Neural progenitor cell (in vitro differentiated cells): ENCODE data around the gene DNAH9. TPM values are rescaled to one million over a fixed set of nuclear protein-coding genes. Genes with fewer than 3 reads are reported as not detected.

ENCODE experiments used
- DNase-seq: peaks from one replicate; pipeline ENCODE4 v3.0.0-alpha.2; 2016; ENCODE audit warnings: low spot score
- H2AFZ ChIP-seq: fragments of 200-600 bp; sonication (generic); replicated peaks from 2 replicates; pipeline ENCODE4 v1.6.1; 2016; ENCODE audit warnings: antibody characterized with exemption
- H3F3A ChIP-seq: fragments of 200-600 bp; sonication (generic); 2 replicates; pipeline ENCODE4 v1.6.1; 2016; ENCODE audit warnings: antibody characterized with exemption, low read depth
- H3K27ac ChIP-seq: fragments of 200-600 bp; sonication (generic); 2 replicates; pipeline ENCODE4 v1.5.1; 2016; ENCODE audit warnings: mild to moderate bottlenecking
- H3K27me3 ChIP-seq: fragments of 200-600 bp; sonication (generic); 2 replicates; pipeline ENCODE4 v1.6.1; 2016; ENCODE audit warnings: mild to moderate bottlenecking, moderate library complexity
- H3K36me3 ChIP-seq: fragments of 200-600 bp; sonication (generic); 2 replicates; pipeline ENCODE4 v1.5.1; 2016
- H3K4me1 ChIP-seq: fragments of 200-600 bp; sonication (generic); 2 replicates; pipeline ENCODE4 v1.6.1; 2016; ENCODE audit warnings: mixed run types
- H3K4me2 ChIP-seq: fragments of 200-600 bp; sonication (generic); 2 replicates; pipeline ENCODE4 v1.6.1; 2016
- H3K4me3 ChIP-seq: fragments of 200-600 bp; sonication (generic); 2 replicates; pipeline ENCODE4 v1.5.1; 2016
- H3K79me2 ChIP-seq: fragments of 200-600 bp; sonication (generic); 2 replicates; pipeline ENCODE4 v1.6.1; 2016; ENCODE audit warnings: low read depth
- H3K9ac ChIP-seq: fragments of 200-600 bp; sonication (generic); 2 replicates; pipeline ENCODE4 v1.6.1; 2016
- H3K9me3 ChIP-seq: fragments of 200-600 bp; sonication (generic); 2 replicates; pipeline ENCODE4 v1.5.1; 2016; ENCODE audit warnings: low read depth
- H4K20me1 ChIP-seq: fragments of 200-600 bp; sonication (generic); 2 replicates; pipeline ENCODE4 v1.6.1; 2016; ENCODE audit warnings: low read depth
- H3K27ac Mint-ChIP-seq: 3 replicates; pipeline ENCODE4 v1.8.0; 2021; ENCODE audit warnings: mixed read lengths
- H3K27me3 Mint-ChIP-seq: 2 replicates; pipeline ENCODE4 v1.8.0; 2022; ENCODE audit warnings: low read depth, mild to moderate bottlenecking, inconsistent platforms, moderate library complexity, mixed read lengths; ENCODE audit not compliant: insufficient read depth
- H3K36me3 Mint-ChIP-seq: 3 replicates; pipeline ENCODE4 v1.8.0; 2021; ENCODE audit warnings: mixed read lengths
- H3K4me1 Mint-ChIP-seq: 3 replicates; pipeline ENCODE4 v1.8.0; 2021; ENCODE audit warnings: mixed read lengths
- H3K4me3 Mint-ChIP-seq: 3 replicates; pipeline ENCODE4 v1.8.0; 2021; ENCODE audit warnings: mild to moderate bottlenecking, moderate library complexity, mixed read lengths
- H3K9me3 Mint-ChIP-seq: 3 replicates; pipeline ENCODE4 v1.8.0; 2020; ENCODE audit warnings: mixed read lengths
- EZH2 ChIP-seq: fragments of 200-600 bp; sonication (generic); IDR thresholded peaks from 2 replicates; pipeline ENCODE4 v1.6.1; 2017; ENCODE audit warnings: antibody characterized with exemption, mild to moderate bottlenecking, moderate library complexity
- EZH2phosphoT487 ChIP-seq: fragments of 200-600 bp; sonication (generic); IDR thresholded peaks from 2 replicates; pipeline ENCODE4 v1.6.1; 2017; ENCODE audit warnings: antibody characterized with exemption
- total RNA-seq: library from RNA; depleted of rRNA; stranded (reverse); fragments of >200 nt; gene quantifications from 2 replicates; pipeline ENCODE4 v1.2.3, GENCODE V29; 2015; ENCODE audit warnings: low replicate concordance
- TF ChIP-seq, protein P1 (sequence below): fragments of 200-600 bp; sonication (generic); IDR thresholded peaks from 2 replicates; pipeline ENCODE4 v1.5.1; 2017; ENCODE audit warnings: antibody characterized with exemption, mild to moderate bottlenecking

Gene DNAH9
- total RNA-seq, 1 donor from 2014 or later, result 1.3 TPM

DNA sequence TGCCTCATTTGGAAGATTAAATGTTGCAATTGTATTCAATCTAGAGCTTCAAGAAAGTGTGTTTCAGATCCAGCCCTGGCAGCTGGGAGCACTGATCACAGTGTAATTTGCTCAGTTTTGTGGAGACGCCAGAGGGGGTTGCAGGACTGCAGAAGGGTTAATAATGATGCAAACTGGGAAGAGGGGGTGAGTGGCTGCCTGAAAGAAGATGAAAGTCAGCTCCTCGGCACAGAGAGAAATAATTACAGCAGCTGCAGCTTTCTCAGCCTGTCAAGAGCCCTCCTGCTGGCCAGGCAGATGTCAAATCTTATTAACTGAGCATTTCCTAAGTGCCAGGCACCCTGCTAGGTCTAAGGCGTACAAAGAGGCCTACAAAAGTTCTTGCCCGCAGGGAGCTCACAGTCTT lies 301.3 kb downstream of the DNAH9 start:
- H3K4me1 Mint-ChIP-seq, result peaks cover 10% of the 10 kb centered on the region
- no peaks in the 10 kb centered on the region for H3K36me3 Mint-ChIP-seq
- no peaks in the 10 kb centered on the region for H3K36me3 ChIP-seq
- H3K27me3 ChIP-seq, result no peaks in the 10 kb centered on the region
- H3F3A ChIP-seq, result peaks cover 35% of the 10 kb centered on the region
- TF ChIP-seq EZH2phosphoT487, result no peak
- TF ChIP-seq, protein P1, sequence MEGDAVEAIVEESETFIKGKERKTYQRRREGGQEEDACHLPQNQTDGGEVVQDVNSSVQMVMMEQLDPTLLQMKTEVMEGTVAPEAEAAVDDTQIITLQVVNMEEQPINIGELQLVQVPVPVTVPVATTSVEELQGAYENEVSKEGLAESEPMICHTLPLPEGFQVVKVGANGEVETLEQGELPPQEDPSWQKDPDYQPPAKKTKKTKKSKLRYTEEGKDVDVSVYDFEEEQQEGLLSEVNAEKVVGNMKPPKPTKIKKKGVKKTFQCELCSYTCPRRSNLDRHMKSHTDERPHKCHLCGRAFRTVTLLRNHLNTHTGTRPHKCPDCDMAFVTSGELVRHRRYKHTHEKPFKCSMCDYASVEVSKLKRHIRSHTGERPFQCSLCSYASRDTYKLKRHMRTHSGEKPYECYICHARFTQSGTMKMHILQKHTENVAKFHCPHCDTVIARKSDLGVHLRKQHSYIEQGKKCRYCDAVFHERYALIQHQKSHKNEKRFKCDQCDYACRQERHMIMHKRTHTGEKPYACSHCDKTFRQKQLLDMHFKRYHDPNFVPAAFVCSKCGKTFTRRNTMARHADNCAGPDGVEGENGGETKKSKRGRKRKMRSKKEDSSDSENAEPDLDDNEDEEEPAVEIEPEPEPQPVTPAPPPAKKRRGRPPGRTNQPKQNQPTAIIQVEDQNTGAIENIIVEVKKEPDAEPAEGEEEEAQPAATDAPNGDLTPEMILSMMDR, result peak; percentile 49
- peak; percentile 72 for DNase-seq
- H4K20me1 ChIP-seq, result no peaks in the 10 kb centered on the region
- no peaks in the 10 kb centered on the region for H3K79me2 ChIP-seq
- peaks cover 10% of the 10 kb centered on the region for H3K9me3 Mint-ChIP-seq
- H3K4me2 ChIP-seq, result peak overlapping the region; percentile 62
- H3K27ac ChIP-seq, result peak overlapping the region; percentile 89
- no peaks in the 10 kb centered on the region for H3K27me3 Mint-ChIP-seq
- H3K27ac Mint-ChIP-seq, result no peak overlapping the region
- peaks cover 14% of the 10 kb centered on the region for H3K4me1 ChIP-seq
- no peak overlapping the region for H3K9ac ChIP-seq
- H2AFZ ChIP-seq, result peak overlapping the region; percentile 48
- no peak overlapping the region for H3K4me3 Mint-ChIP-seq
- no peaks in the 10 kb centered on the region for H3K9me3 ChIP-seq
- no peak overlapping the region for H3K4me3 ChIP-seq

DNA sequence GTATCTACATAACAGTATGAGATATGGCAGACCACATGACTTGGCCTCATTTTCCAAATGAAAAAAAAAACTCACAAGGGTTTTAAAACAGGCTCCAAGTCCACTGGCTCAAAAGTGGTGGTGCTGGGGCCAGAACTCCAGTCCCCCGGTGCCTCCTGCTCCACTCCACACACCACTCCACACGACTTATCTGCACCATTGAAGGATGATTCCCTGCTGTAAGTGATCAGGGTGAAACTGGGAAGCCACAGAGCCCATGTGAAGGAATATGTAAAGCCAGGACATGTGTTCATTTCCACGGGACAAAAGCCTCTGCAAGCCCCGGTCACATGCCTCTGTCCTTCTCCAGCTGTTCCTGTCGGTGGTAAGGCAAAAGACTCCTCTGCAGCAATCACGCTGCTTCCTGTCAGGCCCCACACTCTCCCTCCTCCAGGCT lies 301.8 kb downstream of the DNAH9 start:
- Histone ChIP-seq H3K9me3 (no peaks in the 10 kb centered on the region), H3F3A (peaks cover 35% of the 10 kb centered on the region), H3K4me1 (peaks cover 14% of the 10 kb centered on the region), H3K4me3 (no peak overlapping the region), H3K9ac (no peak overlapping the region), H3K79me2 (no peaks in the 10 kb centered on the region), H3K4me2 (no peak overlapping the region), H2AFZ (no peak overlapping the region), H3K36me3 (no peaks in the 10 kb centered on the region), H4K20me1 (no peaks in the 10 kb centered on the region), H3K27ac (peak overlapping the region; percentile 46), H3K27me3 (no peaks in the 10 kb centered on the region)
- H3K9me3 Mint-ChIP-seq, result peaks cover 10% of the 10 kb centered on the region
- no peaks in the 10 kb centered on the region for H3K27me3 Mint-ChIP-seq
- peaks cover 10% of the 10 kb centered on the region for H3K4me1 Mint-ChIP-seq
- H3K36me3 Mint-ChIP-seq, result no peaks in the 10 kb centered on the region
- TF ChIP-seq, protein P1, result no peak
- no peak for TF ChIP-seq EZH2phosphoT487
- no peak for TF ChIP-seq EZH2
- H3K4me3 Mint-ChIP-seq, result no peak overlapping the region
- peak overlapping the region; percentile 22 for H3K27ac Mint-ChIP-seq
- no peak for DNase-seq

DNA sequence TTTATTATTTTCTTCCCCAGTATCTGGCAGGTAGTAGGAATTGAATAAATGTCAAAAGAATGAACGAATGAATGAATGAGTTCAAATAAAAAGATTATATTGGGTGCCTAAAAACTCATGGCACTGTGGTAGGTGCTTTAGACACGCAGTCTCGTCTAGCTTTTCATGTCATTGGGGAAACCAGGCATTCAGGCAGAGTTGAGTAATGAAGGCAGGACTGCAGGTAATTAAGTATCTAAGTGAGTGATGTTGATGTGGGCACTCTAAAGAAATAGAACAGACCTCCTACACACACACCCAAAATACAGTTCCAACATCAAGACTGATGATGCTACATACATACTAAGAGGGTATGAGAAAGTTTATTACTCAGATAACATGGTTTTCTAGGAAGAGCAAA lies 302.4 kb downstream of the DNAH9 start:
- H3K4me1 Mint-ChIP-seq, result peaks cover 10% of the 10 kb centered on the region
- peaks cover 14% of the 10 kb centered on the region for H3K4me1 ChIP-seq

More for the DNA sequence above, 302.4 kb downstream of the DNAH9 start:
- Histone ChIP-seq H3K4me3 (no peak overlapping the region), H2AFZ (no peak overlapping the region), H3K9ac (no peak overlapping the region), H3K9me3 (no peaks in the 10 kb centered on the region), H3K36me3 (no peaks in the 10 kb centered on the region), H3K27ac (no peak overlapping the region), H3K4me2 (no peak overlapping the region), H3K27me3 (no peaks in the 10 kb centered on the region), H4K20me1 (no peaks in the 10 kb centered on the region), H3F3A (peaks cover 35% of the 10 kb centered on the region), H3K79me2 (no peaks in the 10 kb centered on the region)
- H3K9me3 Mint-ChIP-seq, result peaks cover 10% of the 10 kb centered on the region
- DNase-seq, result no peak
- no peak overlapping the region for H3K4me3 Mint-ChIP-seq
- no peaks in the 10 kb centered on the region for H3K36me3 Mint-ChIP-seq
- H3K27ac Mint-ChIP-seq, result no peak overlapping the region
- no peaks in the 10 kb centered on the region for H3K27me3 Mint-ChIP-seq
- TF ChIP-seq EZH2phosphoT487 (no peak), EZH2 (no peak)
- TF ChIP-seq, protein P1, result no peak
